K562 (cell line): ENCODE data around the gene IDS. TPM values are rescaled to one million over a fixed set of nuclear protein-coding genes. Genes with fewer than 3 reads are reported as not detected.

Source experiments
- CUX1 ChIP-seq: fragments of 200-800 bp; sonication (Bioruptor generic); IDR thresholded peaks from 2 replicates; pipeline ENCODE4 v1.6.1; 2016; ENCODE audit warnings: missing genetic modification characterization, missing compliant biosample characterization
- FOXA3 ChIP-seq, 2 experiments: fragments of 450-650 bp in 1 of 2; sonication (generic) in 1 of 2; formaldehyde crosslinking; IDR thresholded peaks in 1 of 2; conservative IDR thresholded peaks in 1 of 2; 2 replicates each; pipeline versions ENCODE4 v1.4.0 to v1.8.0; 2020 to 2022; ENCODE audit warnings: mild to moderate bottlenecking in 2 of 2, missing genetic modification reagents in 1 of 2
- GATAD2B ChIP-seq: fragments of 450-650 bp; IDR thresholded peaks from 2 replicates; pipeline ENCODE4 v1.6.1; 2017; ENCODE audit warnings: mild to moderate bottlenecking, borderline replicate concordance
- MYNN ChIP-seq, 2 experiments: sonication (generic); formaldehyde crosslinking in 1 of 2; IDR thresholded peaks; 2 replicates each; pipeline versions ENCODE4 v1.5.0 to v1.6.1; 2016 to 2020; ENCODE audit warnings: antibody characterized with exemption in 1 of 2, missing genetic modification reagents in 1 of 2
- PHB2 ChIP-seq: fragments of 450-650 bp; IDR thresholded peaks from 2 replicates; pipeline ENCODE4 v1.6.1; 2017; ENCODE audit warnings: low read depth
- TCF15 ChIP-seq: fragments of 250-450 bp; sonication (Bioruptor Pico); IDR thresholded peaks from 2 replicates; pipeline ENCODE4 v1.8.0; 2022; ENCODE audit warnings: moderate library complexity, mild to moderate bottlenecking, inconsistent platforms
- TOE1 ChIP-seq, 2 experiments: fragments of 450-650 bp in 1 of 2; sonication (generic) in 1 of 2; formaldehyde crosslinking in 1 of 2; IDR thresholded peaks; 2 replicates each; pipeline versions ENCODE4 v1.7.1 to v1.8.0; 2016 to 2022; ENCODE audit warnings: borderline replicate concordance in 2 of 2, mild to moderate bottlenecking in 2 of 2, antibody characterized with exemption in 1 of 2, inconsistent platforms in 1 of 2, low read depth in 1 of 2, missing genetic modification reagents in 1 of 2, moderate library complexity in 1 of 2
- USF1 ChIP-seq: sonication (generic); formaldehyde crosslinking; IDR thresholded peaks from 2 replicates; pipeline ENCODE4 v1.9.0; 2022; ENCODE audit warnings: mild to moderate bottlenecking, missing genetic modification reagents
- ZFP1 ChIP-seq: fragments of 450-650 bp; formaldehyde crosslinking; IDR thresholded peaks from 2 replicates; pipeline ENCODE4 v1.4.0; 2020; ENCODE audit warnings: mild to moderate bottlenecking, mixed read lengths
- ZNF143 ChIP-seq: sonication (generic); formaldehyde crosslinking; IDR thresholded peaks from 2 replicates; pipeline ENCODE4 v1.9.0; 2022; ENCODE audit warnings: mild to moderate bottlenecking, missing genetic modification reagents
- ZNF316 ChIP-seq: fragments of 450-650 bp; IDR thresholded peaks from 2 replicates; pipeline ENCODE4 v1.6.1; 2016
- ZNF644 ChIP-seq: fragments of 200-800 bp; sonication (Bioruptor generic); IDR thresholded peaks from 2 replicates; pipeline ENCODE4 v1.6.1; 2016; ENCODE audit warnings: low read depth, missing genetic modification characterization, missing compliant biosample characterization
- ZNF76 ChIP-seq: fragments of 250-450 bp; sonication (Bioruptor Pico); IDR thresholded peaks from 2 replicates; pipeline ENCODE4 v1.4.0; 2020; ENCODE audit warnings: mild to moderate bottlenecking, moderate library complexity, borderline replicate concordance
- polyA plus RNA-seq, 8 experiments: library from polyadenylated mRNA; depleted of rRNA in 4 of 8; stranded (reverse) in 5 of 8; unstranded in 3 of 8; fragments of >200 nt; fragmentation: Nextera tagmentation in 2 of 8; fragmentation: Illumina TruSeq in 1 of 8; extraction: Ambion mirVana in 2 of 8; extraction: Trizol in 1 of 8; gene quantifications; 2 replicates each; pipeline versions ENCODE4 v1.2.1 to v1.2.3, GENCODE V29; 2011 to 2014; ENCODE audit warnings: inconsistent platforms in 1 of 8, missing spikeins in 1 of 8
- total RNA-seq, 7 experiments: library from RNA; depleted of rRNA in 6 of 7; stranded (reverse); fragments of >200 nt in 6 of 7; fragmentation: Illumina TruSeq in 2 of 7; extraction: Trizol in 2 of 7; gene quantifications; 2 replicates each; pipeline versions ENCODE4 v1.2.1 to v1.2.3, GENCODE V29; 2011 to 2021; ENCODE audit warnings: low replicate concordance in 1 of 7
- TF ChIP-seq, protein P1 (sequence below), 2 experiments: fragments of 450-650 bp; IDR thresholded peaks; 2 replicates each; pipeline ENCODE4 v1.6.1; 2018; ENCODE audit warnings: mild to moderate bottlenecking in 2 of 2, low read depth in 1 of 2; ENCODE audit not compliant: partially characterized antibody in 2 of 2
- TF ChIP-seq, protein P2 (sequence below): sonication (generic); formaldehyde crosslinking; IDR thresholded peaks from 2 replicates; pipeline ENCODE4 v1.8.0; 2022; ENCODE audit warnings: mild to moderate bottlenecking, missing genetic modification reagents

Gene IDS
- total and polyA plus RNA-seq, 9 of the 15 experiments (the other 6 are each of a cell fraction or from before 2014, with no cell fraction given) = 2.0 to 18.6 (median 8.6) TPM

DNA sequence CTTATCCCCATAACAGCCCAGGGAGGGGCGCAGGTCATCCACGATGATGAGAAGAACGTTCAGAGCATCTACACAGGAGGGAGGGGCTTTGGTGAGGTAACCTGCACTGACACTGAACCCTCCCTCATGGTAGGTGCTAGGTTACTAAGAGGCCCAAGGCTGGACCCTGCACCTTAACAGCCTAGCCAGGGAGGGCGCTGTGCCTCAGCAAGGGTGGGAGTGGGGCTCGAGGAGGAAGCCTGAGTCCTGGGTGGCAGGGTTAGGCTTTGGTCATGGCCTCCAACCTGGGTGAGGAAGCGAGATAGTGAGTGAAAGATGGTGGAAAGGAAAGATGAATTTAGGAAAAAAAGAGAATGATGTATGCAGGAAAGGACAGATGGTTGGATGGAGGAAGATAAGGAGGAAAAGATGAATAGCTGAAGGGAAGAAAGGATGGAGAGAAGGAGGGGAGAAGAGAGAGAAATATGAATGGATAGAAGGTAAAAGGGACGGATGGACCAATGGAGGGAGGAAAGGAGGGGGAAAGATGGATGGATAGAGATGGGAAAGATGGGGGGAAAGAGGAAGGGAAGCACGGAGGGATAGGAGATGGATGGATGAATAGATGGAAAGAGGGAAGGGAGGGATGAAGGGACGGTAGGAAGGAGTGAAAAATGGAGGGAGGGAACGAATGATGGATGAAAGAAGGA is 736 bp downstream of the IDS start (continued):
- TF ChIP-seq ZNF143 (CRISPR knock-in tag) (no peak), TOE1 (IDR thresholded peaks at IDR 0.05; ENCODE audit: borderline replicate concordance) (peak; percentile 19; the same call in 1 of the 2 replicates), TOE1 (CRISPR knock-in tag; IDR thresholded peaks at IDR 0.05; ENCODE audit: borderline replicate concordance, low read depth) (no peak), ZNF76 (no peak), TCF15 (CRISPR knock-in tag) (no peak), PHB2 (no peak; the same call in 1 of the 2 replicates), ZNF316 (no peak), ZNF644 (no peak), USF1 (CRISPR knock-in tag) (no peak), CUX1 (CRISPR knock-in tag) (no peak), FOXA3 (CRISPR knock-in tag; conservative IDR thresholded peaks at IDR 0.05 in 1 of 2, IDR thresholded peaks at IDR 0.05 in 1 of 2) (no peak), ZFP1 (CRISPR knock-in tag) (no peak), GATAD2B (no peak), MYNN (IDR thresholded peaks at IDR 0.05) (no peak), MYNN (CRISPR knock-in tag; IDR thresholded peaks at IDR 0.05) (no peak)
- TF ChIP-seq, protein P1, sequence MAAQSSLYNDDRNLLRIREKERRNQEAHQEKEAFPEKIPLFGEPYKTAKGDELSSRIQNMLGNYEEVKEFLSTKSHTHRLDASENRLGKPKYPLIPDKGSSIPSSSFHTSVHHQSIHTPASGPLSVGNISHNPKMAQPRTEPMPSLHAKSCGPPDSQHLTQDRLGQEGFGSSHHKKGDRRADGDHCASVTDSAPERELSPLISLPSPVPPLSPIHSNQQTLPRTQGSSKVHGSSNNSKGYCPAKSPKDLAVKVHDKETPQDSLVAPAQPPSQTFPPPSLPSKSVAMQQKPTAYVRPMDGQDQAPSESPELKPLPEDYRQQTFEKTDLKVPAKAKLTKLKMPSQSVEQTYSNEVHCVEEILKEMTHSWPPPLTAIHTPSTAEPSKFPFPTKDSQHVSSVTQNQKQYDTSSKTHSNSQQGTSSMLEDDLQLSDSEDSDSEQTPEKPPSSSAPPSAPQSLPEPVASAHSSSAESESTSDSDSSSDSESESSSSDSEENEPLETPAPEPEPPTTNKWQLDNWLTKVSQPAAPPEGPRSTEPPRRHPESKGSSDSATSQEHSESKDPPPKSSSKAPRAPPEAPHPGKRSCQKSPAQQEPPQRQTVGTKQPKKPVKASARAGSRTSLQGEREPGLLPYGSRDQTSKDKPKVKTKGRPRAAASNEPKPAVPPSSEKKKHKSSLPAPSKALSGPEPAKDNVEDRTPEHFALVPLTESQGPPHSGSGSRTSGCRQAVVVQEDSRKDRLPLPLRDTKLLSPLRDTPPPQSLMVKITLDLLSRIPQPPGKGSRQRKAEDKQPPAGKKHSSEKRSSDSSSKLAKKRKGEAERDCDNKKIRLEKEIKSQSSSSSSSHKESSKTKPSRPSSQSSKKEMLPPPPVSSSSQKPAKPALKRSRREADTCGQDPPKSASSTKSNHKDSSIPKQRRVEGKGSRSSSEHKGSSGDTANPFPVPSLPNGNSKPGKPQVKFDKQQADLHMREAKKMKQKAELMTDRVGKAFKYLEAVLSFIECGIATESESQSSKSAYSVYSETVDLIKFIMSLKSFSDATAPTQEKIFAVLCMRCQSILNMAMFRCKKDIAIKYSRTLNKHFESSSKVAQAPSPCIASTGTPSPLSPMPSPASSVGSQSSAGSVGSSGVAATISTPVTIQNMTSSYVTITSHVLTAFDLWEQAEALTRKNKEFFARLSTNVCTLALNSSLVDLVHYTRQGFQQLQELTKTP (IDR thresholded peaks at IDR 0.05; ENCODE audit: low read depth in 1 of 2, partially characterized antibody in 2 of 2) = no peak
- TF ChIP-seq, protein P2, sequence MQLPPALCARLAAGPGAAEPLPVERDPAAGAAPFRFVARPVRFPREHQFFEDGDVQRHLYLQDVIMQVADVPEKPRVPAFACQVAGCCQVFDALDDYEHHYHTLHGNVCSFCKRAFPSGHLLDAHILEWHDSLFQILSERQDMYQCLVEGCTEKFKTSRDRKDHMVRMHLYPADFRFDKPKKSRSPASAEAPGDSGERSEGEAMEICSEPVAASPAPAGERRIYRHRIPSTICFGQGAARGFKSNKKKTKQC (CRISPR knock-in tag) = no peak
